DOHH2 (cell line): Measurements from ENCODE around the gene ADAMTS16.

Experiments
- EZH2phosphoT487 ChIP-seq: fragments of 200-600 bp; sonication (generic); IDR thresholded peaks from 2 replicates; pipeline ENCODE4 v1.6.1; 2017; ENCODE audit warnings: borderline replicate concordance, mild to moderate bottlenecking, antibody characterized with exemption, low read length, moderate library complexity, mixed read lengths
- TF ChIP-seq, protein P1 (sequence below): fragments of 200-600 bp; sonication (generic); IDR thresholded peaks from one replicate; pipeline ENCODE4 v1.5.1; 2014; ENCODE audit warnings: antibody characterized with exemption, mild to moderate bottlenecking, low read depth, low read length; ENCODE audit not compliant: poor library complexity, severe bottlenecking

DNA sequence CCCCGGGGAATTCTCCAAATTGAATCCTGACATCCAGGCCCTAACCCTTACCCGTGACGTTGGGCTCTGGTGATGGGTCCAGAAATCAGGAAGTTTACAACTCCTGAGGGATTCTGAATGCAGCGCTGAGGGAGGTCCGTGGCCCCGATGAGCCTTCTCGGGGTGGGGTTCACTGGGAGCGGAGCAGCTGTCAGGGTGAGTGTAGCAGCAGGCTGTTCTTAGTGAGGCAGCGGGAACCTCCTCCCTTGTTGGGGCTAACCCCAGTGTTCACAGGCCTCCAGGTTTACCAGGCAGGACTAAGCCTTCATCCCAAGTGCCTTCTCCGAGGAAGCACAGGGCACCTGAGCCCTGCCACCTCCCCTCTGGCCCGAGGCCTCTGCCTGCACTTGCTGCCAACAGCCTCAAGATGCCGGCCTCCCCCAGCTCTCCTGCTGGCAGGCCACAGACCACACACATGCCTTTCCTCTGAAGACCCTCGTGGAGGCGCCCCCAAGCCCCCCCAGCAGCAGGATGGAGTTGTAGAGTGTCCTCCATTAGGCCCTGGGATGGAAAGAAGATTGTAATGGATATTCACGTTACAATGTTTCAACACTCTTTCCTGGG, 7.3 kb upstream of the ADAMTS16 start:
- TF ChIP-seq, protein P1, sequence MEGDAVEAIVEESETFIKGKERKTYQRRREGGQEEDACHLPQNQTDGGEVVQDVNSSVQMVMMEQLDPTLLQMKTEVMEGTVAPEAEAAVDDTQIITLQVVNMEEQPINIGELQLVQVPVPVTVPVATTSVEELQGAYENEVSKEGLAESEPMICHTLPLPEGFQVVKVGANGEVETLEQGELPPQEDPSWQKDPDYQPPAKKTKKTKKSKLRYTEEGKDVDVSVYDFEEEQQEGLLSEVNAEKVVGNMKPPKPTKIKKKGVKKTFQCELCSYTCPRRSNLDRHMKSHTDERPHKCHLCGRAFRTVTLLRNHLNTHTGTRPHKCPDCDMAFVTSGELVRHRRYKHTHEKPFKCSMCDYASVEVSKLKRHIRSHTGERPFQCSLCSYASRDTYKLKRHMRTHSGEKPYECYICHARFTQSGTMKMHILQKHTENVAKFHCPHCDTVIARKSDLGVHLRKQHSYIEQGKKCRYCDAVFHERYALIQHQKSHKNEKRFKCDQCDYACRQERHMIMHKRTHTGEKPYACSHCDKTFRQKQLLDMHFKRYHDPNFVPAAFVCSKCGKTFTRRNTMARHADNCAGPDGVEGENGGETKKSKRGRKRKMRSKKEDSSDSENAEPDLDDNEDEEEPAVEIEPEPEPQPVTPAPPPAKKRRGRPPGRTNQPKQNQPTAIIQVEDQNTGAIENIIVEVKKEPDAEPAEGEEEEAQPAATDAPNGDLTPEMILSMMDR, result no peak
- TF ChIP-seq EZH2phosphoT487, result no peak
